ENCODE results near the gene GPR15LG. TPM values are rescaled to one million over a fixed set of nuclear protein-coding genes. Genes with fewer than 3 reads are reported as not detected.
A peak's percentile ranks its signal among the peaks of the same experiment; 100 is the strongest.
"Not testable (repeated sequence)": the region's sequence is repeated elsewhere in the genome, so short reads cannot be mapped to it uniquely, and the experiment has no call there.

The GPR15LG gene
- total and polyA plus RNA-seq, 2 experiments from 2014 or later: 0.45 to 2.6 TPM

DNA sequence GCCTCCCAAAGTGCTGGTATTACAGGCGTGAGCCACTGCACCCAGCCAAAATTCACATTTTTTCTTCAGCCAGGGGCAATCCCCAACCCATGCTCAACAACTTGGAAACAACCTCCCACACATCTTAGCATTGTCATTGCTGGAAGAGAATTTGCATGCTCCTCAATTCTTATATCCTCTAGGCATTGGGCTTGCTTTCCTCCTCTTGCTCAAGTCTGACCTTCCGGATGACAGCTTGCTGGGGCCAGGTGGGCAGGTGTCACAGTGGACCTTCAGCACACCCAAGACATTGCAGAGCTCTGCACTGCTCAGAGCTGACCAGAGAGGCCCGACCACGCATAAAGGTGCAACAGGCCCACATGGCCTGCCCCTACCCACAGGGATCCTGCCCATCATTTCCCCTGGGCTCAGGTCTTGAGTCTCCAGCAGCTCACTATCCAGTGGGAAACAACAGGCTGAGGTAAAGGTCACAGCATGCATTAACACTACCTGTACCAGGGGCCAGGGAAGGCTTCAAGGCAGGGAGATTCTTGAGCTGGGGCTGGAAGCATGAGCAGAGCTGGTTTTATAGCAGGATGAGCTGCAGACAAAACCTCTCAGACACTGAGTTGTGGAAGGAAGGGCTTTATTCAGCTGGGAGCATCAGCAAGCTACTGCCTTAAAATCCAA lies 6.8 kb upstream of the GPR15LG start:
- H2AFZ ChIP-seq: no peak overlapping the region
- no peak for DNase-seq (ENCODE audit: low spot score)
- TF ChIP-seq EZH2 (IDR thresholded peaks at IDR 0.05; ENCODE audit: borderline replicate concordance) (no peak), EZH2phosphoT487 (IDR thresholded peaks at IDR 0.05; ENCODE audit: low read depth, severe bottlenecking, unreplicated experiment) (no peak)
- TF ChIP-seq, protein P1, sequence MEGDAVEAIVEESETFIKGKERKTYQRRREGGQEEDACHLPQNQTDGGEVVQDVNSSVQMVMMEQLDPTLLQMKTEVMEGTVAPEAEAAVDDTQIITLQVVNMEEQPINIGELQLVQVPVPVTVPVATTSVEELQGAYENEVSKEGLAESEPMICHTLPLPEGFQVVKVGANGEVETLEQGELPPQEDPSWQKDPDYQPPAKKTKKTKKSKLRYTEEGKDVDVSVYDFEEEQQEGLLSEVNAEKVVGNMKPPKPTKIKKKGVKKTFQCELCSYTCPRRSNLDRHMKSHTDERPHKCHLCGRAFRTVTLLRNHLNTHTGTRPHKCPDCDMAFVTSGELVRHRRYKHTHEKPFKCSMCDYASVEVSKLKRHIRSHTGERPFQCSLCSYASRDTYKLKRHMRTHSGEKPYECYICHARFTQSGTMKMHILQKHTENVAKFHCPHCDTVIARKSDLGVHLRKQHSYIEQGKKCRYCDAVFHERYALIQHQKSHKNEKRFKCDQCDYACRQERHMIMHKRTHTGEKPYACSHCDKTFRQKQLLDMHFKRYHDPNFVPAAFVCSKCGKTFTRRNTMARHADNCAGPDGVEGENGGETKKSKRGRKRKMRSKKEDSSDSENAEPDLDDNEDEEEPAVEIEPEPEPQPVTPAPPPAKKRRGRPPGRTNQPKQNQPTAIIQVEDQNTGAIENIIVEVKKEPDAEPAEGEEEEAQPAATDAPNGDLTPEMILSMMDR (IDR thresholded peaks at IDR 0.05; ENCODE audit: poor library complexity): no peak
- H3K4me3 ChIP-seq: no peak overlapping the region
- no peak overlapping the region for H3K27ac ChIP-seq
- no peaks in the 10 kb centered on the region for H3K36me3 ChIP-seq (replicated peaks; ENCODE audit: insufficient read depth, low read depth)
- H3K4me2 ChIP-seq: no peak overlapping the region
- H3K79me2 ChIP-seq: no peaks in the 10 kb centered on the region
- H3K9me2 ChIP-seq (replicated peaks; ENCODE audit: insufficient read depth): no peaks in the 10 kb centered on the region
- H3K4me1 ChIP-seq (ENCODE audit: insufficient read depth): no peaks in the 10 kb centered on the region
- H3K27me3 ChIP-seq: peaks cover 12% of the 10 kb centered on the region
- no peaks in the 10 kb centered on the region for H3K9me3 ChIP-seq (ENCODE audit: low read depth)
- H4K20me1 ChIP-seq (ENCODE audit: insufficient read depth, poor library complexity, severe bottlenecking): no peaks in the 10 kb centered on the region
- WGBS (ENCODE audit: low lambda C conversion rate, missing lambda C conversion rate): 91% methylated on average over 4 of the region's 4 CpGs

DNA sequence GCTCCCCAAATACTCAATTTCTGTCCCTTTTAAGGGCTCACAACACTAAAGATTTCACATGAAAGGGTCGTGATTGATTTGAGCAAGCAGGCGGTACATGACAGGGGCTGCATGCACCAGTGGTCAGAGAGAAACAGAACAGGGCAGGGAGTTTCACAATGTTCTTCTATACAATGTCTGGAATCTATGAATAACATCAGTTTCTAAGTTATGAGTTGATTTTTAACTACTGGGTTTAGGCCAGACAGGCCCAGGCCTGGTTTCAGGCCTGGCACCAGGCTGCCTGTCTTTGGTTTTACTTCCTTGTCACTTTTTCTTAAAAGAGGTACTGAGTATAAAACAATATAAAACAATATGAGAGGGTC lies 6.3 kb upstream of the GPR15LG start:
- 88% methylated on average over 2 of the region's 2 CpGs for WGBS (ENCODE audit: low lambda C conversion rate, missing lambda C conversion rate)
- H3K79me2 ChIP-seq; H4K20me1 ChIP-seq (ENCODE audit: insufficient read depth, poor library complexity, severe bottlenecking); DNase-seq (ENCODE audit: low spot score); H3K4me1 ChIP-seq (ENCODE audit: insufficient read depth); H3K36me3 ChIP-seq (replicated peaks; ENCODE audit: insufficient read depth, low read depth); H3K9me3 ChIP-seq (ENCODE audit: low read depth); H3K4me3 ChIP-seq; H3K9me2 ChIP-seq (replicated peaks; ENCODE audit: insufficient read depth); H3K27ac ChIP-seq; H3K4me2 ChIP-seq; H2AFZ ChIP-seq: not testable (repeated sequence)
- H3K27me3 ChIP-seq: peaks cover 12% of the 10 kb centered on the region

DNA sequence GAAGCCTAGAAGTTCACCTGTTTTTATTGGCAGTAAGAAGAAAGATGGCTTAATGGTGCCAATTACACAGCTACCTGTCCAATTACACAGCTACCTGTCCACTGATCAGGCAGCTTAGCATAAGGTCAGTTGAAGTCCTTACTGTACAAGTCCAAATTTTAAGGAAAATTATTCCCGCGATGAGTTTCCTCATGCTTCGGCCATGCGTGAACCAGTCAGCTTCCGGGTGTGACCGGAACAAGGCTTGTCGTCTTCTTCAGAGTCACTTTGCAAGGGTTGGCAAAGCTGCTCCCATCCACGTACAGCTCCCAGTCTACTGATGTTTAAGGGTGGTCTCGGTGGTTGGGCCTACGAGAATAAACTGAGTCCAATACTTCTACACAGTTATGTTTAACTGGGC lies 5.2 kb upstream of the GPR15LG start:
- H3K36me3 ChIP-seq (replicated peaks; ENCODE audit: insufficient read depth, low read depth); H3K9me3 ChIP-seq (ENCODE audit: low read depth); H3K9me2 ChIP-seq (replicated peaks; ENCODE audit: insufficient read depth); H3K79me2 ChIP-seq; H4K20me1 ChIP-seq (ENCODE audit: insufficient read depth, poor library complexity, severe bottlenecking); H3K4me3 ChIP-seq; H3K4me1 ChIP-seq (ENCODE audit: insufficient read depth); H3K4me2 ChIP-seq; DNase-seq (ENCODE audit: low spot score); H2AFZ ChIP-seq; H3K27ac ChIP-seq: not testable (repeated sequence)
- H3K27me3 ChIP-seq: peaks cover 12% of the 10 kb centered on the region
- WGBS (ENCODE audit: low lambda C conversion rate, missing lambda C conversion rate): 92% methylated on average over 10 of the region's 10 CpGs

DNA sequence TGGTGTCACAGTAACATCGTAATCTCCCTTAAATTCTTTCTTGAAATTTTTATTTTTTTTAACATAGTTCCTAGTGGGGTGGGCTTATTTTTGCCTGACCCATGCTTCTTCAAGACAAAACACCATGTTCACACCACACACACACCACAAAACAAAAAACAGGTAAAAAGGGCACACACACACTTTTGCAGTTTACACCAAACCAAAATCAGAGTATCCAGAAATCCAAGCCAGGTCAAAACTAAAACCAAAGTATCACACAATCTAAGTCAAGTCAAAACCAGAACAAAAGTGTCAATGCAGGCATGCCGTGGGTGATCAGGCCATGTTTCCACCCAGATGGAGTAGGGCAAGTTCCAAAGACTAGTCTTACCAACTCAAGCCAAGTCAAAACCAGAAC lies 2.4 kb upstream of the GPR15LG start:
- H3K27me3 ChIP-seq; H3K9me3 ChIP-seq (ENCODE audit: low read depth); H3K4me1 ChIP-seq (ENCODE audit: insufficient read depth); H3K4me2 ChIP-seq; H3K79me2 ChIP-seq; H2AFZ ChIP-seq; H3K27ac ChIP-seq; DNase-seq (ENCODE audit: low spot score); H3K4me3 ChIP-seq; H3K36me3 ChIP-seq (replicated peaks; ENCODE audit: insufficient read depth, low read depth); H3K9me2 ChIP-seq (replicated peaks; ENCODE audit: insufficient read depth); H4K20me1 ChIP-seq (ENCODE audit: insufficient read depth, poor library complexity, severe bottlenecking): not testable (repeated sequence)
- 97% methylated on average over 2 of the region's 2 CpGs for WGBS (ENCODE audit: low lambda C conversion rate, missing lambda C conversion rate)

DNA sequence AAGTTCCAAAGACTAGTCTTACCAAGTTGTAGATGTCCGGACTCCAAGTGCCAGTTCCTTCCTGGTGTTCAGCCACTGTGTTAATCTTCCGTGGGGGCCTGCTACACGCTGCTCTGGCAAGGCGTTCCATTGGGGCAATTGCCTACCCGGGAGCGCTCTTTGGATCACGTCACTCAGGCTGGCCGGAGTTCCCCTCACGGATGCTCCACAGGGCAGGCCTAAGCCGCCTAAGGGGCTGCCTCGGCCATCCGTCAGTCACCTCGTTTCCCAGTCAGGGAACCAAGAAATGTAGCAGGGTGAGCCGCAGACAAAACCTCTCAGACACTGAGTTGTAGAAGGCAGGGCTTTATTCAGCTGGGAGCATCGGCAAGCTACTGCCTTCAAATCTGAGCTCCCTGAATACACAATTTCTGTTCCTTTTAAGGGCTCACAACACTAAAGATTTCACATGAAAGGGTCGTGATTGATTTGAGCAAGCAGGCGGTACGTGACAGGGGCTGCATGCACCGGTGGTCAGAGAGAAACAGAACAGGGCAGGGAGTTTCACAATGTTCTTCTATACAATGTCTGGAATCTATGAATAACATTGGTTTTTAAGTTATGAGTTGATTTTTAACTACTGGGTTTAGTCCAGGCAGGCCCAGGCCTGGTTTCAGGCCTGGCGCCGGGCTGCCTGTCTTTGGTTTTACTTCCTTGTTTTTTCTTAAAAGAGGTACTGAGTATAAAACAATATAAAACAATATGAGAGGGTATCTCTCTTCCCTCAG lies 1.7 kb upstream of the GPR15LG start:
- H3K4me3 ChIP-seq; DNase-seq (ENCODE audit: low spot score); H3K9me2 ChIP-seq (replicated peaks; ENCODE audit: insufficient read depth); H3K4me2 ChIP-seq; H3K9me3 ChIP-seq (ENCODE audit: low read depth); H3K4me1 ChIP-seq (ENCODE audit: insufficient read depth); H3K36me3 ChIP-seq (replicated peaks; ENCODE audit: insufficient read depth, low read depth); H2AFZ ChIP-seq; H4K20me1 ChIP-seq (ENCODE audit: insufficient read depth, poor library complexity, severe bottlenecking); H3K27me3 ChIP-seq; H3K79me2 ChIP-seq: not testable (repeated sequence)
- 89% methylated on average over 21 of the region's 21 CpGs for WGBS (ENCODE audit: low lambda C conversion rate, missing lambda C conversion rate)
- peak overlapping the region; percentile 20 for H3K27ac ChIP-seq
